Activated naive CD4-positive, alpha-beta T cell treated with anti-CD3 and anti-CD28 coated beads, Interleukin-2, amount 50 U/mL, for 24 hours (primary cell): ENCODE results near the gene GNG7.
"Not testable (repeated sequence)": the region's sequence is repeated elsewhere in the genome, so short reads cannot be mapped to it uniquely, and the experiment has no call there.

Experiments used
- H3K27ac Mint-ChIP-seq: one replicate; pipeline ENCODE4 v1.8.0; 2021; ENCODE audit warnings: mild to moderate bottlenecking, mixed read lengths
- H3K27me3 Mint-ChIP-seq: one replicate; pipeline ENCODE4 v1.8.0; 2021; ENCODE audit warnings: mixed read lengths
- H3K36me3 Mint-ChIP-seq: one replicate; pipeline ENCODE4 v1.8.0; 2021; ENCODE audit warnings: mixed read lengths
- H3K4me1 Mint-ChIP-seq: one replicate; pipeline ENCODE4 v1.8.0; 2021; ENCODE audit warnings: mixed read lengths
- H3K4me3 Mint-ChIP-seq: one replicate; pipeline ENCODE4 v1.8.0; 2021; ENCODE audit warnings: mild to moderate bottlenecking, mixed read lengths
- H3K9me3 Mint-ChIP-seq: one replicate; pipeline ENCODE4 v1.8.0; 2021; ENCODE audit warnings: mixed read lengths

GNG7 gene

DNA sequence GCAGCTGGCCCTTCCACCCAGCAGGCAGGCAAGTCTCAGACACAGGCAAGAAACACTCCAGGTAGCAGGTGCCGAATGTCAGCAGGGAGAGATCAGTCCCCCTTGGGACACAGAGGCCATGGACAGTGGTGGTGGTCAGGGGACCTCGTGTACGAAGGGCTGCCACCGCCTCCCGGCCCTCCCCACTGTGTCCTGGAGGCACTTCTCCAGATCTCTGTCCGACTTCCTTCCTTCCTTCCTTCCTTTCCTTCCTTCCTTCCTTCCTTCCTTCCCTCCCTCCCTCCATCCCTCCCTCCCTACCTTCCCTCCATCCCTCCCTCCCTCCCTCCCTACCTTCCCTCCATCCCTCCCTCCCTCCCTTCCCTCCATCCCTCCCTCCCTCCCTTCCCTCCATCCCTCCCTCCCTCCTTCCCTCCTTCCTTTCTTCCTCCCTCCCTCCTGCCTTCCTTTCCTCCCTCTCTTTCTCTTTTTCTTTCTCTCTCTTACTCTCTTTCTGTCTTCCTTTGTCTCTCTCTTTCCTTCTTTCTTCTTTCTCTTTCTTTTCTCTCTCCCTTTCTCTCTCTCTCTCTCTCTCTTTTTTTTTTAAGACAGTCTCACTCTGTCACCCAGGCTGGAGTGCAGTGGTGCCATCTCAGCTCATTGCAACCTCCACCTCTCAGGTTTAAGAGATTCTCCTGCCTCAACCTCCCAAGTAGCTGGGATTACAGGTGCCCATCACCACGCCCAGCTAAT is 51.3 kb downstream of the GNG7 start:
- not testable (repeated sequence) for H3K27ac Mint-ChIP-seq, H3K27me3 Mint-ChIP-seq, H3K4me1 Mint-ChIP-seq, H3K9me3 Mint-ChIP-seq, H3K36me3 Mint-ChIP-seq, H3K4me3 Mint-ChIP-seq

DNA sequence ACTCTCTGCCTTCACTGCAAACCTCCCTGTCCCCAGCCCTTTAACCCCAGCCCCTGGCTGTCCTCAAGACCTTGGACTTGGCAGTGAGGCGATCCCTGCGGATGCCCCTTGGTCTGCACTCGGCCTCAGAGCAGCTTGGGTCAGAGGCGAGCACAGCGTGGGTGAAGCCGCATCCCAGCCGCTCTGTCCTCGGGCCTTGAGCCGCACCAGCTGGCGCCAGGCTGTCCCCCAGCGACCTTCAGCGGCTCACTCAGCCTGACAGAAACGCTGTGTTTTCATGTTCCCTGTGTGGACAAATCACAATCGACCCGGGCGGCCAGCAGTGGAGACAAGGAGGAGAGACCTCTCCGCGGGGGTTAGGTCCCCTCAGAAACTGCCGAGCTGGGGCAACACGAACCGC is 52.0 kb downstream of the GNG7 start:
- Mint-ChIP-seq H3K4me1 (no peaks in the 10 kb centered on the region), H3K4me3 (no peak overlapping the region), H3K36me3 (no peaks in the 10 kb centered on the region), H3K9me3 (no peaks in the 10 kb centered on the region), H3K27me3 (no peaks in the 10 kb centered on the region), H3K27ac (no peak overlapping the region)

DNA sequence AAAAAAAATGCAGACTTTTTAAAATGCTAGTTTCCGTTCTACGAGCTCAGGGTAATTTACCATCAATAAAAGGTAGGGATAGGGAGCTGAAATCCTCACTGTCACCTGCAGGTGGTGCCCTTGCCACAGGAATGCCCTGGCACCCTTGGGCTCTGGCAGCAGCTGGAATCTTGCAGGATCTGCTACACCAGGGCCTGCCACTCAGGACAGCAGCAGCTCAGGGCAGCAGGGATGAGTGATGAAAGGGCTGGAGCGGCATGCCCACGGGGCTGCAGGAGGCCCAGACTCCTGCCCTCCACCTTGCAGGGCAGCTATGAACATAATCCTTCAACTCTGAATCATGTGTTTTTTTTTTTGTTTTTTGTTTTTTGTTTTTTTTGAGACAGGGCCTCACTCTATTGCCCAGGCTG is 54.0 kb downstream of the GNG7 start:
- H3K4me3 Mint-ChIP-seq, result no peak overlapping the region
- no peaks in the 10 kb centered on the region for H3K4me1 Mint-ChIP-seq
- no peaks in the 10 kb centered on the region for H3K27me3 Mint-ChIP-seq
- H3K27ac Mint-ChIP-seq, result no peak overlapping the region
- H3K9me3 Mint-ChIP-seq, result no peaks in the 10 kb centered on the region
- H3K36me3 Mint-ChIP-seq, result no peaks in the 10 kb centered on the region

DNA sequence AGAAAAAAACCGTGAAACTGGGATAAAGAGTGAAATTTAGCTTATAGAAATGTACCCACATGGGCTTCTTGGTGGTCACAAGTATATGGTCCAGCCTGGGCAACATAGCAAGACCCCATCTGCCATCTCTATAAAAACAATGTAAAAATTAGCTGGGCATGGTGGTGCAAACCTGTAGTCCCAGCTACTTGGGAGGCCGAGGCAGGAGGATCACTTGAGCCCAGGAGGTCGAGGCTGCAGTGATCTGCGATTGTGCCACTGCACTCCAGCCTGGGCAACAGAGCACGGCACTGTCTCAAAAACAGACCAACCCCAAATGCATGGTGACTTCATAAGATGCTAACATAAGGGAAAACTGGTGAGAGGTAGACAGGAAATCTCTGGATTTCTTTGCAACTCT is 54.4 kb downstream of the GNG7 start:
- no peak overlapping the region for H3K4me3 Mint-ChIP-seq
- H3K27me3 Mint-ChIP-seq, result no peaks in the 10 kb centered on the region
- H3K27ac Mint-ChIP-seq, result no peak overlapping the region
- H3K36me3 Mint-ChIP-seq, result no peaks in the 10 kb centered on the region
- no peaks in the 10 kb centered on the region for H3K9me3 Mint-ChIP-seq
- H3K4me1 Mint-ChIP-seq, result no peaks in the 10 kb centered on the region

DNA sequence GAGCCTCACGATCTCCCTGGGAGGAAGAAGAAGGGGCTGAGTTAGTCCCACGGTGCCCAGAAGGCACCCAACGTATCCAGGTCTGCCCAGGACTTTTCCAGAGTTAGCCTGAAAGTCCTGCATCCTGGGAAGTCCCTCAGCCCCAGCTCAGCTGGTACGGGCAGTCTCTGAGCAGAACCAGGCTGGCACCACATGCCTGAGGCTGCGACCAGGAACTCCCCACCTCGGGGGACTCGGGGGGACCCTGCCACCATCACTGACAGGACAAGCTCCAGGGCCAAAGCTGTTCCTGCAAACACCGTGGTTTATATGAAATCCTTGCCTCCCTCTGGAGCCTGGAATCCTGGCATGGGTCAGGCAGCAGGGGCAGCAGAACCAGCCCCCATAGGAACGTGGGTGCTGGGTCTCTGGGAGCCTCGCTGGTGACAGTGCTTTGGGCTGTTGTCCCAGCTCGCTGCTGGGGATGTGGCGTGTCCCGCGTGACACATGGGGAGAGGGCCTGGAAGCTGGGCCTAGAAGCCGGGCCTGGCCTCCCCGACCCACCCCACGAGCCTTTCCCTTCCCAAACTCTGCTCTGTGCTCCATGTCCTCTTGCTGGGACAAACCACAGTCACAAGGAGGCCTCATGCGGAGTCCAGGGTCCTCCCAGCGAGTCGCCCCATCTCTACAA is 55.5 kb downstream of the GNG7 start:
- H3K27me3 Mint-ChIP-seq, result no peaks in the 10 kb centered on the region
- no peak overlapping the region for H3K27ac Mint-ChIP-seq

DNA sequence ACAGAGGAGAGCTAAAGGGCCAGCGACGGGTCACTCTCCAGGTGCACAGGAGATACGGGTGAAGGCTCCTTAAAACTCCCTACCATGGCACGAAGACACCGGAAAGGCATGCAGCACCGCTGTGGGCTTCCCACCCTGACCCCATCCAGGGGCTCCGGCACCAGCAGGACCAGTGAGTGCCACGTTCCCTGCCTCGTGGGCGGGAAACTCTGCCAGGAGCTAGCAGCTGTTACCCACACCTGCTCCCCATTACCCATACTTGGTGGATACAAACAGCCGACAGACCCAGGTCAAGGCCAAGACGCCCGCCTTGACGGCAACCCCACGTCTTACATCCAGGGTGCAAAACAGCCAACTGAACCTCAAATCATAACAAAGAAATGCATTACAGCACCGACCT is 56.7 kb downstream of the GNG7 start:
- H3K4me1 Mint-ChIP-seq, result no peaks in the 10 kb centered on the region

More for the DNA sequence above, 55.5 kb downstream of the GNG7 start:
- no peak overlapping the region for H3K4me3 Mint-ChIP-seq
- H3K36me3 Mint-ChIP-seq, result no peaks in the 10 kb centered on the region
- H3K4me1 Mint-ChIP-seq, result no peaks in the 10 kb centered on the region
- no peaks in the 10 kb centered on the region for H3K9me3 Mint-ChIP-seq

DNA sequence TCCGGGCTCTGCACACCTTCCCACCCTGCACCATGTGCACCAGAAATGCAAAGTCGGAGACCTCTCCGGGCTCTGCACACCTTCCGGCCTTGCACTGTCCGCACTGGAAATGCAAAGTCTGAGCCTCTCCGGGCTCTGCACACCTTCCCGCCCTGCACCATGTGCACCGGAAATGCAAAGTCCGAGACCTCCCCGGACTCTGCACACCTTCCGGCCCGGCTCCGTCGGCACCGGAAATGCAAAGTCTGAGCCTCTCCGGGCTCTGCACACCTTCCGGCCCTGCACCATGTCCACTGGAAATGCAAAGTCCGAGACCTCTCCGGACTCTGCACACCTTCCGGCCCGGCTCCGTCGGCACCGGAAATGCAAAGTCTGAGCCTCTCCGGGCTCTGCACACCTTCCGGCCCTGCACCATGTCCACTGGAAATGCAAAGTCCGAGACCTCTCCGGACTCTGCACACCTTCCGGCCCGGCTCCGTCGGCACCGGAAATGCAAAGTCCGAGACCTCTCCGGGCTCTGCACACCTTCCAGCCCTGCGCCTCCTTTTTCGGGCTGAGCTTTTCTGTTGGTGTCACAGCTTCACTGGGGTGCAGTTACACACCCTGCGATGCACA is 59.3 kb downstream of the GNG7 start:
- H3K36me3 Mint-ChIP-seq, H3K27me3 Mint-ChIP-seq, H3K4me1 Mint-ChIP-seq, H3K9me3 Mint-ChIP-seq, H3K4me3 Mint-ChIP-seq, H3K27ac Mint-ChIP-seq: not testable (repeated sequence)

More for the DNA sequence above, 56.7 kb downstream of the GNG7 start:
- H3K27me3 Mint-ChIP-seq, result no peaks in the 10 kb centered on the region
- H3K36me3 Mint-ChIP-seq, result no peaks in the 10 kb centered on the region
- H3K27ac Mint-ChIP-seq, result no peak overlapping the region
- no peaks in the 10 kb centered on the region for H3K9me3 Mint-ChIP-seq
- H3K4me3 Mint-ChIP-seq, result no peak overlapping the region

DNA sequence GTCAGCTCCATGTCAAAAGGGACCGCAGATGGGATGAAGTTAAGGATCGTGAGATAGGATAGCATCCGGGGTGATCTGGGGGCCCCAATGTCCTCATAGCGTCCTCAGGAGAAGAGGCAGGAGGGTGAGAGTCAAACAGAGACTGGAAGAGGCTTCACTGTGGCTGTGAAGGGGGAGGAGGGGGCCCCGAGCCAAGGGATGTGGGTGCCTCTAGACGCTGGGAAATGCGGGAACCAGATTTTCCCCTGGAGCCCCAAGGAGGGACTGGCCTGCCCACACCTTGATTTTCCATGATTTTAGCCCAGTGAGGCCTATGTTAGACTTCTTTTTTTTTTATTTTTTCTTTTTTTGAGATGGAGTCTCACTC is 61.2 kb downstream of the GNG7 start:
- Mint-ChIP-seq H3K36me3 (no peaks in the 10 kb centered on the region), H3K4me1 (peaks cover 13% of the 10 kb centered on the region), H3K27me3 (no peaks in the 10 kb centered on the region), H3K4me3 (no peak overlapping the region), H3K9me3 (no peaks in the 10 kb centered on the region), H3K27ac (no peak overlapping the region)

DNA sequence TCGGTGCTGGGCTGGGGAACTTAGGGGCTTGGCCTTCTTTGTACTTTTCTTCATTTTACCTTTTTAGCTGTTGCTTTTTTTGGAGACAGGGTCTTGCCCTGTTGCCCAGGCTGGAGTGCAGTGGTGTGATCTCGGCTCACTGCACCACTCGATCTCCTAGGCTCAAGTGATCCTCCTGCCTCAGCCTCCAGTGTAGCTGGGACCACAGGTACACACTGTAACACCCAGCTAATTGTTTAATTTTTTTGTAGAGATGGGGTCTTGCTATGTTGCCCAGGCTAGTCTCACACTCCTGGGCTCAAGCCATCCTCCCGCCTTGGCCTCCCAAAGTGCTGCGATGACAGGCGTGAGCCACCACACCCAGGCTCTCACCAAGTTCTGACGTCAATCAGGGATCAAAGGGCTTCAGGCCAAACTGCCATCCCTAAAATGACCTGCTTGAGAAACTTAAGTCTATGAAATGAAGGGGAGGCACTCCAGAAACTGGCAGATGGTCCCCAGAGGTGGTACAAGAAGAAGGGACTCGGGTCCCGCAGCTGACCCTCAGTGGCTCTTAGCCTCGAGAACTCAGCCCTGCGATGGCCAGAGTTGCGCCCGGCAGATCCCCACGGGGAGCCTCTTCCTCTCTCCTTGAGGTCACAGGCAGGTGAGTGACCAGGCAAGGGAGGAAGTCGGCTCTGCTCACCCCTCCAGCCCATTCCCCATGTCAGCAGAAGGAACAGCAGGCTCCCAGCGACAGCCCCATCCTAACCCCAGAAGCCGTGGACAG is 61.7 kb downstream of the GNG7 start:
- Mint-ChIP-seq H3K9me3 (no peaks in the 10 kb centered on the region), H3K36me3 (no peaks in the 10 kb centered on the region), H3K4me3 (no peak overlapping the region), H3K27me3 (no peaks in the 10 kb centered on the region), H3K27ac (no peak overlapping the region), H3K4me1 (peaks cover 13% of the 10 kb centered on the region)

DNA sequence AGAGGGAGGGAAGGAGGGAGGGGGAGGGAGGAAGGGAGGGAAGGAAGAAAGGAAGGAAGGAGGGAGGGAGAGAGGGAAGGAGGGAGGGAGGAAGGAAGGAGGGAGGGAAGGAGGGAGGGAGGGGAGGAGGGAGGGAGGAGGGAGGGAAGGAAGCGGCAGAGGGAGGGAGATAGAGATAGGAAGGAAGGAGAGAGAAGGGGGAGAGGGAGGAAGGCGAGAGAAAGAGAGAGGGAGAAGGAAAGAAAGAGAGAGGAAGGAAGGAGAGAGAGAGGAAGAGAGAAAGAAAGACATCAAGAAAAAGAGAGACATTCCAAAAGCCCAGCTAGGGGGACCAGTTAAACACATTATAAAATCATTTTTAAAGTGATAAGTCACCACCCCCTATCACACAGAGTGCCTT is 62.5 kb downstream of the GNG7 start:
- Mint-ChIP-seq H3K36me3 (no peaks in the 10 kb centered on the region), H3K27me3 (no peaks in the 10 kb centered on the region), H3K27ac (no peak overlapping the region), H3K4me1 (peaks cover 13% of the 10 kb centered on the region), H3K4me3 (no peak overlapping the region), H3K9me3 (no peaks in the 10 kb centered on the region)

DNA sequence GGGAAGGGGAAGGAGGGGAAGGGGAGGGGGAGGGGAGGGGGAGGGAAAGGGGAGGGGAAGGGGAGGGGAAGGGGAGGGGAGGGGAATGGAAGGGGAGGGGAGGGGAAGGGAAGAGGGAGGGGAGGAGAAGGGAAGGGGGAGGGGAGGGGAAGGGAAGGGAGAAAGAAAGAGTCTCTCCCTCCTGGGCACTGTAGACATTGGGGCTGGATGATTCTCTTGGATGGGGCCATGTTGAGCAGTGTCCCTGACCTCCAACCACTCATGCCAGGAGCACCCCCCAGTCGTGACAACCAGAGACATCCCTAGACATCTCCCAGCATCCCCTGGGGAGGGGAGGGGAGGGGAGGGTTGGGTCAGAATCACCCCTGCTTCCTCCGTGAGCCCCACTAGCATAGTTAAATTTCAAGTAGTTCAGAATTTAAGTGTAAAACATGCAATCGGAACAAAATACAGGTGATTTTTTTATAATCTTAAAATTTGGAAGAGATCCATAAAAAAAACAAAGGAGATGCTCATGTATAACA is 64.0 kb downstream of the GNG7 start:
- Mint-ChIP-seq H3K4me1 (peaks cover 13% of the 10 kb centered on the region), H3K9me3 (no peaks in the 10 kb centered on the region), H3K27ac (no peak overlapping the region), H3K4me3 (no peak overlapping the region), H3K36me3 (no peaks in the 10 kb centered on the region), H3K27me3 (no peaks in the 10 kb centered on the region)

DNA sequence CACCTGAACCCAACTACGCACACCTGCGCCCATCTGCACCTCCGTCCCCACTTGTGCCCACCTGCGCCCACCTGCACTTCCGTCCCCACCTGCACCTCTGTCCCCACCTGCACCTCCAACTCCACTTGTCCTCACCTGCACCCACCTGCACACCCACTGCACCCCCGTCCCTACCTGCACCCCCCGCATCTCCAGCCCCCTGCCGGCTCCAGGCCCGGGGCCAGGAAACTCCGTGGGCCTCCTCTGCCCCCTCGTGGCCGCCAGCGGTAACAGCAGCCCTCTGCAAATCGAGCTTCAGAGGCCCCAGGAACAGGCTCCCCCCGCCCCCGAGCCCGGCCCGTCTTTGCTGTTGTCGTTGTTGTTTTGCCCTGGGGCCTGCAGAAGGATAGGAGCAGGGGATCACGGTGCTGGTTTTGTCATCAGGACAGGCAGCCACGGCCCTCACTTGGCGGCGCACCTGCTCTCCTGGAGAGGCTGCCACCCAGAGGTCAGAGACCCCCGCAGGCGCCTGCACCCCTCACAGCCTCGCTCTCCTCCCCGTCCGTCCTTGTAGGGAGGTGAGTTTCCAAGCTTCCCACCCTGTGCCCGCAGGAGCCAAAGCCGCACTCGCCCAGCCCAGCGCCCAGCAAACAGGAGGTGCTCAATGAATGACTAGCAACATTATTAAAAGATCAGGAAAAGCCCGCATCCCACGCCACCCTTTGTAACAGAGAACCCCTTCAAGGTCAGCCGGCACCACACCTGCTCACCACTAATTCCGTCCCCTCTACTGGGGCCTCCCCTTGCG is 65.4 kb downstream of the GNG7 start:
- Mint-ChIP-seq H3K9me3 (no peaks in the 10 kb centered on the region), H3K4me1 (peaks cover 16% of the 10 kb centered on the region), H3K4me3 (no peak overlapping the region), H3K36me3 (no peaks in the 10 kb centered on the region), H3K27ac (no peak overlapping the region), H3K27me3 (no peaks in the 10 kb centered on the region)

DNA sequence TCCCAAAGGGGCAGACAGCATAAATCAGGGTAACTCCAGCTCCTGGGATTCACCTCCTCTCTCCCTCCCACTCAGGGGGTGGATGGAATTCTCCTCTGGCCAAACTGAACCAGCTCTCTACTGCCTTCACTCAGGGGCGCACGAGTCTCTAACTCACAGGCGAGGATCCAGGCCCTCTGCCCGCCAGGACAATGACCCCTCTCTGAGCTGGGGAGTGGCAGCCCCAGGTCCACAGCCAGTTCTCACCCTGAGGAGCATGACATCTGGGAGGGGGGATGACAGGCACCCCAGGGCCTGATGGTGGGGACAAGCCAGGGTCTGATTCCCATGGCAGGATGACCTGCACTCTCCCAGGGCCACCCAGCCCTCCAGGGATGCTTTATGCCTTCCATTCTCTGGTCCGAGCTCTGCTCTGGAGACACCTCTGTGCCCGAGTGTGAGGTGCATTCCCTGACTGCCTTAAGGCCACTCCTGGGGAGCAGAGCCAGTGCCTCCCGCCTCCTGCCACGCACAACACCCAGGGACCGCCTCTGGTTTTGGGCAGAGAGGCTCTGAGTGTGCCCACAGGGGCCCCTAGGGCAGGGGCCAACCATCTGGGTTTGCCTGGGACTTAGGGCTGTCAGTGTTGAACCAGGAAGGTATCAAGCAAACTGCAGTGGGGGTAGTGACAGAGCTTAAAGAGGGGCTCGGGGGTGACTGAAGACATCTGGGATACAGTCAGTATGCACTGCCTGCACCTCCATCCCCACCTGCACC is 66.2 kb downstream of the GNG7 start:
- peaks cover 18% of the 10 kb centered on the region for H3K4me1 Mint-ChIP-seq
- no peaks in the 10 kb centered on the region for H3K36me3 Mint-ChIP-seq
- no peak overlapping the region for H3K27ac Mint-ChIP-seq
- H3K9me3 Mint-ChIP-seq, result no peaks in the 10 kb centered on the region
- no peaks in the 10 kb centered on the region for H3K27me3 Mint-ChIP-seq
- H3K4me3 Mint-ChIP-seq, result no peak overlapping the region

DNA sequence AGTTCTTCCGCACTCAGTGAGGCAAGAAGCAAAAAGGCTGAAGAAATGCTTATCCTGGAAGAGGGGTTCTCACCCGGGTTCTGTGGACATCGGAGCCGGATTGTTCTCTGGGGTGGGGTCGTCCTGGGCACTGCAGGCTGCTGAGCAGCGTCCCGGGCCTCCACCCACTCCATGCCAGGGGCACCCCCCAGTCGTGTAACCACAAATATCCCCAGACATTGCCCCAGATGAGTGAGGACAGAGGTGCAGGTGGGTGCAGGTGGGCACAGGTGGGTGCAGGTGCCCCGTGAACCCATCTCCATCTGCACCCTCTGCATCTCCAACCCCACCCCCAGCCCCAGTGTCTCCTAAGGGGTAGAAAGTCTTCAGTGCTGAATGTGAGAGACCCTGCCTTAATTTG is 67.5 kb downstream of the GNG7 start:
- Mint-ChIP-seq H3K4me3 (no peak overlapping the region), H3K27ac (no peak overlapping the region), H3K4me1 (peaks cover 28% of the 10 kb centered on the region), H3K36me3 (no peaks in the 10 kb centered on the region), H3K9me3 (no peaks in the 10 kb centered on the region), H3K27me3 (no peaks in the 10 kb centered on the region)
